IMR-90 (cell line): ENCODE results near the gene ITGA1. TPM values are rescaled to one million over a fixed set of nuclear protein-coding genes. Genes with fewer than 3 reads are reported as not detected.
A peak's percentile ranks its signal among the peaks of the same experiment; 100 is the strongest.
"Not testable (repeated sequence)": the region's sequence is repeated elsewhere in the genome, so short reads cannot be mapped to it uniquely, and the experiment has no call there.

ENCODE experiments used
- ATAC-seq: fragments of 200-7000 bp; cut with Tn5 transposase; 2 replicates; pipeline ENCODE4 v1.9.1; 2020; ENCODE audit warnings: low read depth, mild to moderate bottlenecking, moderate library complexity
- BruUV-seq: library from RNA; stranded (reverse); fragments of 400-500 nt; replicated peaks from 2 replicates; lab custom pipeline; 2021; lab: Mats Ljungman, UMichigan
- CTCF ChIA-PET: fragments of 300-600 bp; formaldehyde crosslinking; extraction: SDS; loops from one replicate; lab custom pipeline; 2021; ENCODE audit warnings: antibody characterized with exemption; lab: Yijun Ruan, JAX
- POLR2A ChIA-PET: fragments of 300-600 bp; sonication (Branson Sonifier 250); formaldehyde crosslinking; loops from one replicate; lab custom pipeline; 2022; ENCODE audit warnings: antibody characterized with exemption; ENCODE audit not compliant: unreplicated experiment; lab: Charles Lee
- DNase-seq: peaks from one replicate; pipeline ENCODE4 v3.0.0; 2013
- H2AFZ ChIP-seq: replicated peaks from 2 replicates; pipeline ENCODE3; 2013; ENCODE audit warnings: low read length, mild to moderate bottlenecking; ENCODE audit not compliant: poor library complexity
- H2AK5ac ChIP-seq: 2 replicates; pipeline ENCODE4 v1.6.1; 2013; ENCODE audit warnings: low read depth, low read length, inconsistent platforms
- H2AK9ac ChIP-seq: replicated peaks from 2 replicates; pipeline ENCODE3; 2013; ENCODE audit warnings: mild to moderate bottlenecking, low read depth, low read length, moderate library complexity; ENCODE audit not compliant: poor library complexity
- H2BK120ac ChIP-seq: 2 replicates; pipeline ENCODE4 v1.6.1; 2013; ENCODE audit warnings: low read depth, low read length, inconsistent platforms
- H2BK15ac ChIP-seq: 3 replicates; pipeline ENCODE4 v1.6.1; 2013; ENCODE audit warnings: low read depth, low read length, inconsistent platforms
- H2BK20ac ChIP-seq: 2 replicates; pipeline ENCODE4 v1.6.1; 2013; ENCODE audit warnings: low read depth, mild to moderate bottlenecking, inconsistent platforms, low read length, moderate library complexity
- H2BK5ac ChIP-seq: 2 replicates; pipeline ENCODE4 v1.6.1; 2013; ENCODE audit warnings: mild to moderate bottlenecking, low read depth, low read length, inconsistent platforms; ENCODE audit not compliant: poor library complexity, severe bottlenecking
- H3K14ac ChIP-seq: replicated peaks from 2 replicates; pipeline ENCODE4 v1.6.1; 2013; ENCODE audit warnings: low read depth, low read length, inconsistent platforms
- H3K18ac ChIP-seq: 2 replicates; pipeline ENCODE4 v1.6.1; 2013; ENCODE audit warnings: low read depth, low read length, control low read depth
- H3K23ac ChIP-seq: 2 replicates; pipeline ENCODE4 v1.6.1; 2013; ENCODE audit warnings: low read depth, low read length, inconsistent platforms
- H3K27ac ChIP-seq: 2 replicates; pipeline ENCODE4 v1.5.1; 2013; ENCODE audit warnings: mild to moderate bottlenecking, control low read depth, low read length; ENCODE audit not compliant: insufficient read depth
- H3K27me3 ChIP-seq: 2 replicates; pipeline ENCODE4 v1.6.1; 2013; ENCODE audit warnings: low read length; ENCODE audit not compliant: control insufficient read depth, insufficient read depth
- H3K36me3 ChIP-seq: 2 replicates; pipeline ENCODE4 v1.6.1; 2013; ENCODE audit warnings: low read length, mixed read lengths; ENCODE audit not compliant: control insufficient read depth, insufficient read depth
- H3K4ac ChIP-seq: 2 replicates; pipeline ENCODE4 v1.6.1; 2013; ENCODE audit warnings: low read depth, low read length, inconsistent platforms
- H3K4me1 ChIP-seq: 2 replicates; pipeline ENCODE4 v1.6.1; 2013; ENCODE audit warnings: low read length, mixed read lengths; ENCODE audit not compliant: control insufficient read depth, insufficient read depth
- H3K4me2 ChIP-seq: 2 replicates; pipeline ENCODE4 v1.6.1; 2013; ENCODE audit warnings: low read depth, mild to moderate bottlenecking, control low read depth, low read length, moderate library complexity
- H3K4me3 ChIP-seq: 2 replicates; pipeline ENCODE4 v1.5.1; 2013; ENCODE audit warnings: low read depth, mild to moderate bottlenecking, control low read depth, low read length, moderate library complexity; ENCODE audit not compliant: insufficient read depth
- H3K56ac ChIP-seq: 2 replicates; pipeline ENCODE4 v1.6.1; 2013; ENCODE audit warnings: low read length, inconsistent platforms; ENCODE audit not compliant: insufficient read depth; ENCODE audit errors: extremely low read depth
- H3K79me1 ChIP-seq, 2 experiments: 2 replicates each; pipeline ENCODE4 v1.6.1; 2013; ENCODE audit warnings: low read length in 2 of 2, inconsistent platforms in 1 of 2, low read depth in 1 of 2
- H3K9ac ChIP-seq: 2 replicates; pipeline ENCODE4 v1.6.1; 2013; ENCODE audit warnings: low read depth, low read length, control low read depth
- H3K9me1 ChIP-seq: 2 replicates; pipeline ENCODE4 v1.6.1; 2013; ENCODE audit warnings: low read length, inconsistent platforms; ENCODE audit not compliant: insufficient read depth
- H3K9me3 ChIP-seq: 2 replicates; pipeline ENCODE4 v1.6.1; 2013; ENCODE audit warnings: low read length; ENCODE audit not compliant: control insufficient read depth, insufficient read depth
- H4K20me1 ChIP-seq: 2 replicates; pipeline ENCODE4 v1.6.1; 2013; ENCODE audit warnings: low read length, inconsistent platforms; ENCODE audit not compliant: insufficient read depth
- H4K5ac ChIP-seq: 2 replicates; pipeline ENCODE4 v1.6.1; 2013; ENCODE audit warnings: mild to moderate bottlenecking, low read depth, low read length, control low read depth
- H4K8ac ChIP-seq, 2 experiments: 2 replicates each; pipeline ENCODE4 v1.6.1; 2013; ENCODE audit warnings: low read depth in 2 of 2, low read length in 2 of 2, control low read depth in 1 of 2, inconsistent platforms in 1 of 2
- H4K91ac ChIP-seq: 2 replicates; pipeline ENCODE4 v1.6.1; 2013; ENCODE audit warnings: low read depth, low read length, inconsistent platforms; ENCODE audit not compliant: insufficient read depth
- CTCF ChIP-seq: conservative IDR thresholded peaks from 2 replicates; pipeline ENCODE4 v1.5.1; 2012; ENCODE audit warnings: mild to moderate bottlenecking, low read depth, low read length, improper control_type of control experiment
- POLR2A ChIP-seq: IDR thresholded peaks from 2 replicates; pipeline ENCODE4 v1.6.1; 2012; ENCODE audit warnings: mild to moderate bottlenecking, low read depth, low read length
- WGBS, 2 experiments: methylation state at CpG; one replicate each; pipeline versions ENCODE4 v1.1.5 to v1.1.7; 2013; ENCODE audit warnings: missing lambda C conversion rate in 2 of 2; ENCODE audit not compliant: insufficient read length in 1 of 2; ENCODE audit errors: extremely low coverage in 2 of 2; 5-methylcytosine and 5-hydroxymethylcytosine counted together
- dilution Hi-C: fragments of 300-500 bp; cut with HindIII; formaldehyde crosslinking; loops from one replicate; pipeline ENCODE4 v1.14.3; 2018; ENCODE audit warnings: low sequenced_read_pairs; ENCODE audit not compliant: unreplicated experiment
- in situ Hi-C: fragments of 300-500 bp; cut with MboI; formaldehyde crosslinking; loops from 3 replicates; pipeline ENCODE4 v1.14.3; 2019; ENCODE audit warnings: low sequenced_read_pairs, inconsistent platforms, mixed read lengths
- intact Hi-C: fragments of 100-400 bp; cut with micrococcal nuclease; formaldehyde crosslinking; loops from 2 replicates; pipeline ENCODE4 v1.10.0; 2022
- polyA plus RNA-seq, 3 experiments: library from polyadenylated mRNA; depleted of rRNA; stranded (reverse); fragments of >200 nt; gene quantifications; 2 replicates each; pipeline ENCODE4 v1.2.3, GENCODE V29; 2012; ENCODE audit warnings: low replicate concordance in 1 of 3
- total RNA-seq: library from RNA; depleted of rRNA; stranded (reverse); fragments of >200 nt; gene quantifications from 2 replicates; pipeline ENCODE4 v1.2.3, GENCODE V29; 2012

ITGA1 gene
- total and polyA plus RNA-seq, 2 of the 4 experiments (the other 2 are of a cell fraction), result 22.3 to 95.2 TPM

GRCh38 chr5:52964138-52964537 lies 176.4 kb downstream of the ITGA1 start:
- H2BK20ac ChIP-seq, result 0 out of 2 replicates have a peak overlapping the region, but pooled peaks have one; percentile 7
- no peak overlapping the region for H4K5ac ChIP-seq
- no peaks in the 10 kb centered on the region for H3K4me1 ChIP-seq
- in situ Hi-C loops (loop anchor here (25.0 kb wide), 1 partner anchor 1248 kb away; no protein-coding TSS in a partner anchor), dilution Hi-C loops (loop anchor here (25.0 kb wide), 1 partner anchor 98 kb away; no protein-coding TSS in a partner anchor), intact Hi-C loops (no loop called here)
- no peak overlapping the region for H4K8ac ChIP-seq
- no CpG with 5 or more reads among the region's 1 CpG for WGBS, 2 experiments
- no peak overlapping the region for H3K9ac ChIP-seq
- H3K27me3 ChIP-seq, result no peaks in the 10 kb centered on the region
- H3K79me1 ChIP-seq, result no peaks in the 10 kb centered on the region
- no peak overlapping the region for H2BK120ac ChIP-seq
- no peaks in the 10 kb centered on the region for H3K9me3 ChIP-seq
- no peak overlapping the region for H3K4me3 ChIP-seq
- H2AFZ ChIP-seq, result peak overlapping the region; percentile 67
- BruUV-seq, result no TSS peak
- H2BK15ac ChIP-seq, result 0 out of 3 replicates have a peak overlapping the region, but pooled peaks have one; percentile 33
- H4K20me1 ChIP-seq, result no peaks in the 10 kb centered on the region
- H3K56ac ChIP-seq, result no peak overlapping the region
- TF ChIP-seq POLR2A (no peak), CTCF (0 out of 2 replicates have a peak, but pooled peaks have one; percentile 14)
- no peak overlapping the region for H2BK5ac ChIP-seq
- no peaks in the 10 kb centered on the region for H3K9me1 ChIP-seq
- H3K4me2 ChIP-seq, result no peak overlapping the region
- H2AK9ac ChIP-seq, result no peak overlapping the region
- no peak overlapping the region for H3K27ac ChIP-seq
- ChIA-PET POLR2A (no interaction called here), CTCF (interaction anchor here (1.5 kb wide), 1 partner anchor 15 kb away, joined by 6 read pairs; no protein-coding TSS in a partner anchor)
- no peak overlapping the region for H4K91ac ChIP-seq
- H3K14ac ChIP-seq, result peak overlapping the region; percentile 14; the same call in 1 of the 2 replicates
- ATAC-seq (peak; percentile 57; the same call in 1 of the 2 replicates), DNase-seq (peak; percentile 17)
- no peak overlapping the region for H3K4ac ChIP-seq
- no peak overlapping the region for H2AK5ac ChIP-seq
- H3K36me3 ChIP-seq, result no peaks in the 10 kb centered on the region
- H3K18ac ChIP-seq, result no peak overlapping the region
- H3K23ac ChIP-seq, result no peak overlapping the region

- H2AFZ ChIP-seq, H4K91ac ChIP-seq, H3K27ac ChIP-seq, H3K14ac ChIP-seq, intact Hi-C loops, H3K9me3 ChIP-seq, H3K79me1 ChIP-seq, H2BK120ac ChIP-seq, in situ Hi-C loops, H2BK15ac ChIP-seq, H3K4me2 ChIP-seq, ATAC-seq, POLR2A ChIA-PET, H3K9ac ChIP-seq, H3K56ac ChIP-seq, H2BK20ac ChIP-seq, DNase-seq, H3K9me1 ChIP-seq, H2AK9ac ChIP-seq, H3K4me3 ChIP-seq, H2BK5ac ChIP-seq, H3K27me3 ChIP-seq, H3K23ac ChIP-seq, dilution Hi-C loops, H3K36me3 ChIP-seq, H2AK5ac ChIP-seq, H4K20me1 ChIP-seq, CTCF ChIA-PET, H3K4me1 ChIP-seq, H4K8ac ChIP-seq, H3K18ac ChIP-seq, BruUV-seq, H4K5ac ChIP-seq, H3K4ac ChIP-seq: not testable (repeated sequence)
- no CpG with 5 or more reads among the region's 7 CpGs for WGBS, 2 experiments
Observed at GRCh38 chr5:52976157-52976556, 188.4 kb downstream of the ITGA1 start.
